IPS-18c (cell line): Measurements from ENCODE around the gene KHDC3L.

ENCODE experiments used
- H3K4me3 ChIP-seq: 2 replicates; pipeline ENCODE4 v1.7.0; 2013; ENCODE audit warnings: low read depth, mild to moderate bottlenecking, low read length, moderate library complexity; ENCODE audit not compliant: insufficient read depth
- H3K9me3 ChIP-seq: one replicate; pipeline ENCODE4 v1.6.1; 2013; ENCODE audit warnings: mild to moderate bottlenecking, low read length, moderate library complexity; ENCODE audit not compliant: control insufficient read depth, insufficient read depth

KHDC3L gene

GRCh38 chr6:73362358-73362757, at the start of gene KHDC3L:
KHDC3L (plus strand) TSS chr6:73362658; CDS start chr6:73362730, 72 bp downstream.
- H3K9me3 ChIP-seq, result peaks cover 2% of the 10 kb centered on the region
- H3K4me3 ChIP-seq, result no peak within 1 kb of the TSS

GRCh38 chr6:73314577-73315492, 47.6 kb upstream of the KHDC3L start:
- Histone ChIP-seq H3K9me3 (peaks cover 2% of the 10 kb centered on the region), H3K4me3 (no peak overlapping the region; the same call in 1 of the 2 replicates)

- Histone ChIP-seq H3K9me3 (peaks cover 2% of the 10 kb centered on the region), H3K4me3 (no peak overlapping the region)
Measured at GRCh38 chr6:73323323-73323722, 39.1 kb upstream of the KHDC3L start.

- no peaks in the 10 kb centered on the region for H3K9me3 ChIP-seq
- no peak overlapping the region for H3K4me3 ChIP-seq
Measured at GRCh38 chr6:73325656-73326055, 36.8 kb upstream of the KHDC3L start.

- H3K4me3 ChIP-seq, result no peak overlapping the region
- H3K9me3 ChIP-seq, result no peaks in the 10 kb centered on the region
Measured at GRCh38 chr6:73328790-73329189, 33.7 kb upstream of the KHDC3L start.

GRCh38 chr6:73329201-73329600, 33.3 kb upstream of the KHDC3L start:
- no peak overlapping the region for H3K4me3 ChIP-seq
- H3K9me3 ChIP-seq, result no peaks in the 10 kb centered on the region

- Histone ChIP-seq H3K4me3 (no peak overlapping the region), H3K9me3 (no peaks in the 10 kb centered on the region)
Measured at GRCh38 chr6:73339340-73339739, 23.1 kb upstream of the KHDC3L start.

- H3K9me3 ChIP-seq, result no peaks in the 10 kb centered on the region
- H3K4me3 ChIP-seq, result no peak overlapping the region
Measured at GRCh38 chr6:73340048-73340447, 22.4 kb upstream of the KHDC3L start.

GRCh38 chr6:73341335-73341734, 21.1 kb upstream of the KHDC3L start:
- no peaks in the 10 kb centered on the region for H3K9me3 ChIP-seq
- no peak overlapping the region for H3K4me3 ChIP-seq

- no peak overlapping the region for H3K4me3 ChIP-seq
- H3K9me3 ChIP-seq, result no peaks in the 10 kb centered on the region
Measured at GRCh38 chr6:73342174-73342573, 20.3 kb upstream of the KHDC3L start.

- Histone ChIP-seq H3K9me3 (no peaks in the 10 kb centered on the region), H3K4me3 (no peak overlapping the region)
Measured at GRCh38 chr6:73343164-73343563, 19.3 kb upstream of the KHDC3L start.

- Histone ChIP-seq H3K4me3 (no peak overlapping the region), H3K9me3 (no peaks in the 10 kb centered on the region)
Measured at GRCh38 chr6:73348550-73349204, 13.8 kb upstream of the KHDC3L start.

- no peak overlapping the region for H3K4me3 ChIP-seq
Measured at GRCh38 chr6:73349311-73349710, 13.1 kb upstream of the KHDC3L start.

GRCh38 chr6:73353636-73354593, 8.5 kb upstream of the KHDC3L start, which contains the start of gene DPPA5:
DPPA5 (minus strand) TSS chr6:73354276; CDS start chr6:73354225, 51 bp downstream.
- no peak within 1 kb of the TSS for H3K4me3 ChIP-seq
- peaks cover 2% of the 10 kb centered on the region for H3K9me3 ChIP-seq

More at GRCh38 chr6:73349311-73349710, 13.1 kb upstream of the KHDC3L start:
- H3K9me3 ChIP-seq, result peaks cover 2% of the 10 kb centered on the region

GRCh38 chr6:73362869-73363536, 545 bp downstream of the KHDC3L start:
- no peak overlapping the region for H3K4me3 ChIP-seq
- H3K9me3 ChIP-seq, result peaks cover 2% of the 10 kb centered on the region

GRCh38 chr6:73363537-73363875, 1.0 kb downstream of the KHDC3L start:
- H3K4me3 ChIP-seq, result no peak overlapping the region
- peaks cover 2% of the 10 kb centered on the region for H3K9me3 ChIP-seq

- peaks cover 2% of the 10 kb centered on the region for H3K9me3 ChIP-seq
- no peak overlapping the region for H3K4me3 ChIP-seq
Measured at GRCh38 chr6:73364121-73364520, 1.7 kb downstream of the KHDC3L start.
